K562 (cell line): Measurements from ENCODE around the gene WFIKKN1. TPM values are rescaled to one million over a fixed set of nuclear protein-coding genes. Genes with fewer than 3 reads are reported as not detected.

Source experiments
- ATAC-seq: fragments of 200-7000 bp; cut with Tn5 transposase; 3 replicates; pipeline ENCODE4 v1.9.1; 2020; ENCODE audit warnings: moderate library complexity
- BruUV-seq: library from RNA; stranded (reverse); fragments of 400-500 nt; replicated peaks from 2 replicates; lab custom pipeline; 2021; lab: Mats Ljungman, UMichigan
- CTCF ChIA-PET: fragments of 300-600 bp; formaldehyde crosslinking; extraction: SDS; loops from one replicate; lab custom pipeline; 2021; ENCODE audit warnings: low intra/inter-chr PET ratio; lab: Yijun Ruan, JAX
- POLR2A ChIA-PET: fragments of 300-600, 350-650 bp; sonication (Branson Sonifier 250); formaldehyde crosslinking; extraction: SDS; loops from one replicate; lab custom pipeline; 2021; ENCODE audit warnings: antibody characterized with exemption, inconsistent platforms; lab: Yijun Ruan, JAX
- DNase-seq, 4 experiments: peaks; one replicate each; pipeline versions ENCODE4 v3.0.0 to v3.0.0-alpha.2; 2011 to 2018; ENCODE audit warnings: low spot score in 3 of 4, mixed read lengths in 3 of 4; ENCODE audit errors: extremely low read depth in 1 of 4
- FAIRE-seq: peaks from 2 replicates; lab custom pipeline; 2011; peaks lifted over from hg19 to GRCh38; lab: Jason Lieb, UNC
- H2AFZ ChIP-seq: 2 replicates; pipeline ENCODE4 v1.6.0; 2011; ENCODE audit warnings: low read depth, low read length, control low read depth, inconsistent platforms
- H3K27ac ChIP-seq: fragments of 200-600 bp; 3 replicates; pipeline ENCODE4 v1.8.0; 2011; ENCODE audit warnings: low read depth, mild to moderate bottlenecking, control low read depth, inconsistent platforms, low read length, moderate library complexity, mixed read lengths; ENCODE audit errors: extremely low read depth
- H3K27me3 ChIP-seq, 2 experiments: fragments of 300-600 bp in 1 of 2; 2 replicates in 1 of 2; 3 replicates in 1 of 2; pipeline versions ENCODE4 v1.6.0 to v1.8.0; 2011; ENCODE audit warnings: inconsistent platforms in 2 of 2, low read length in 2 of 2, mild to moderate bottlenecking in 1 of 2, mixed read lengths in 1 of 2, moderate library complexity in 1 of 2; ENCODE audit not compliant: control insufficient read depth in 2 of 2, insufficient read depth in 2 of 2
- H3K36me3 ChIP-seq: fragments of 300-600 bp; 3 replicates; pipeline ENCODE4 v1.8.0; 2011; ENCODE audit warnings: mild to moderate bottlenecking, low read length, inconsistent platforms; ENCODE audit not compliant: control insufficient read depth, insufficient read depth
- H3K4me1 ChIP-seq, 2 experiments: fragments of 200-600 bp in 1 of 2; replicated peaks in 1 of 2; 2 replicates in 1 of 2; 3 replicates in 1 of 2; pipeline versions ENCODE4 v1.5.1 to v1.8.0; 2011; ENCODE audit warnings: inconsistent platforms in 2 of 2, low read length in 2 of 2, mild to moderate bottlenecking in 1 of 2, mixed read lengths in 1 of 2, moderate library complexity in 1 of 2; ENCODE audit not compliant: control insufficient read depth in 2 of 2, insufficient read depth in 2 of 2
- H3K4me2 ChIP-seq: 2 replicates; pipeline ENCODE4 v1.6.1; 2011; ENCODE audit warnings: low read length, control low read depth, inconsistent platforms, mixed read lengths; ENCODE audit not compliant: insufficient read depth
- H3K4me3 ChIP-seq: fragments of 200-600 bp; sonication (generic), shearing (Covaris generic); 2 replicates; pipeline ENCODE4 v1.5.1; 2016; ENCODE audit warnings: control low read depth, inconsistent platforms
- H3K79me2 ChIP-seq: fragments of 200-600 bp; 3 replicates; pipeline ENCODE4 v1.8.0; 2011; ENCODE audit warnings: low read length, inconsistent platforms; ENCODE audit not compliant: control insufficient read depth, insufficient read depth
- H3K9ac ChIP-seq, 2 experiments: 2 replicates each; pipeline versions ENCODE4 v1.6.0 to v1.6.1; 2011; ENCODE audit warnings: low read depth in 2 of 2, low read length in 2 of 2, control low read depth in 1 of 2, inconsistent platforms in 1 of 2, mild to moderate bottlenecking in 1 of 2, mixed read lengths in 1 of 2; ENCODE audit not compliant: insufficient read depth in 1 of 2
- H3K9me1 ChIP-seq: one replicate; pipeline ENCODE4 v1.6.0; 2011; ENCODE audit warnings: inconsistent platforms, mild to moderate bottlenecking, low read length, moderate library complexity; ENCODE audit not compliant: control insufficient read depth, insufficient read depth
- H3K9me3 ChIP-seq: replicated peaks from 2 replicates; pipeline ENCODE4 v1.5.1; 2011; ENCODE audit warnings: low read depth, low read length, inconsistent platforms; ENCODE audit not compliant: control insufficient read depth, insufficient read depth
- H4K20me1 ChIP-seq: replicated peaks from 2 replicates; pipeline ENCODE4 v1.6.1; 2011; ENCODE audit warnings: low read length, inconsistent platforms, mixed read lengths; ENCODE audit not compliant: control insufficient read depth, insufficient read depth
- ESRRB ChIP-seq: fragments of 250-450 bp; sonication (Bioruptor Pico); IDR thresholded peaks from 2 replicates; pipeline ENCODE4 v1.5.0; 2020; ENCODE audit warnings: mild to moderate bottlenecking, moderate library complexity, borderline replicate concordance
- MXI1 ChIP-seq: IDR thresholded peaks from 2 replicates; pipeline ENCODE4 v1.6.1; 2011; ENCODE audit warnings: low read depth, mild to moderate bottlenecking, improper control_type of control experiment, low read length
- XRCC5 ChIP-seq: fragments of 200-400 bp; formaldehyde crosslinking; IDR thresholded peaks from 2 replicates; pipeline ENCODE4 v1.6.1; 2017; ENCODE audit warnings: low read depth, mild to moderate bottlenecking, low read length
- ZNF140 ChIP-seq: fragments of 250-450 bp; sonication (Bioruptor Pico); IDR thresholded peaks from 2 replicates; pipeline ENCODE4 v1.8.0; 2021; ENCODE audit warnings: moderate library complexity, mild to moderate bottlenecking, inconsistent platforms
- WGBS: fragments of 100-300 bp; shearing (Covaris generic); methylation state at CpG from one replicate; pipeline ENCODE4 v1.1.6; 2016; ENCODE audit warnings: low coverage, mixed read lengths; ENCODE audit not compliant: insufficient coverage; ENCODE audit errors: missing lambda C conversion rate; 5-methylcytosine and 5-hydroxymethylcytosine counted together
- in situ Hi-C: fragments of 300-500 bp; cut with MboI; formaldehyde crosslinking; loops from 4 replicates; pipeline ENCODE4 v1.15.0; 2018; ENCODE audit warnings: inconsistent platforms, mixed read lengths
- intact Hi-C: fragments of 100-400 bp; cut with micrococcal nuclease; formaldehyde crosslinking; loops from 2 replicates; pipeline ENCODE4 v1.14.2; 2022
- polyA plus RNA-seq, 8 experiments: library from polyadenylated mRNA; depleted of rRNA in 4 of 8; stranded (reverse) in 5 of 8; unstranded in 3 of 8; fragments of >200 nt; fragmentation: Nextera tagmentation in 2 of 8; fragmentation: Illumina TruSeq in 1 of 8; extraction: Ambion mirVana in 2 of 8; extraction: Trizol in 1 of 8; gene quantifications; 2 replicates each; pipeline versions ENCODE4 v1.2.1 to v1.2.3, GENCODE V29; 2011 to 2014; ENCODE audit warnings: inconsistent platforms in 1 of 8, missing spikeins in 1 of 8
- total RNA-seq, 7 experiments: library from RNA; depleted of rRNA in 6 of 7; stranded (reverse); fragments of >200 nt in 6 of 7; fragmentation: Illumina TruSeq in 2 of 7; extraction: Trizol in 2 of 7; gene quantifications; 2 replicates each; pipeline versions ENCODE4 v1.2.1 to v1.2.3, GENCODE V29; 2011 to 2021; ENCODE audit warnings: low replicate concordance in 1 of 7
- TF ChIP-seq, protein P1 (sequence below), 2 experiments: fragments of 450-650 bp; IDR thresholded peaks; 2 replicates each; pipeline ENCODE4 v1.6.1; 2016; ENCODE audit warnings: mild to moderate bottlenecking in 2 of 2, borderline replicate concordance in 1 of 2, low read depth in 1 of 2, moderate library complexity in 1 of 2
- TF ChIP-seq, protein P2 (sequence below): sonication (generic); formaldehyde crosslinking; IDR thresholded peaks from 2 replicates; pipeline ENCODE4 v1.8.1; 2023; ENCODE audit warnings: mild to moderate bottlenecking, missing genetic modification reagents, moderate library complexity

The WFIKKN1 gene
- total and polyA plus RNA-seq, 9 of the 15 experiments (the other 6 are each of a cell fraction or from before 2014, with no cell fraction given): 0.14 to 1.1 (median 0.50) TPM; not detected in 4

DNA sequence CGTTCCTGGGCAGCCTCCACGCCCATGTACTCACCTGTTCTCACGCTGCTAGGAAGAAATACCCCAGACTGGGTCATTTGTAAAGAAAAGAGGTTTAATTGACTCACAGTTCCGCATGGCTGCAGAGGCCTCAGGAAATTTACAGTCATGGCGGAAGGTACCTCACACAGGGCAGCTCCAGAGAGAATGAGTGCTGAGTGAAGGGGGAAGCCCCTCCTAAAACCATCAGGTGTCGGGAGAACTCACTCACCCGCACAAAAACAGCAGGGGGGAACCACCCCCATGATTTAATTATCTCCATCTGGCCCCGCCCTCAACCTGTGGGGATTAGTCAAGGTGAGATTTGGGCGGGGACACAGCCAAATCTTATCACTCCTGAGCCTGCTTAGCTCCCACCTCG, 22.8 kb upstream of the WFIKKN1 start (continued):
- TF ChIP-seq ESRRB (CRISPR knock-in tag) (no peak), ZNF140 (no peak), XRCC5 (no peak)

DNA sequence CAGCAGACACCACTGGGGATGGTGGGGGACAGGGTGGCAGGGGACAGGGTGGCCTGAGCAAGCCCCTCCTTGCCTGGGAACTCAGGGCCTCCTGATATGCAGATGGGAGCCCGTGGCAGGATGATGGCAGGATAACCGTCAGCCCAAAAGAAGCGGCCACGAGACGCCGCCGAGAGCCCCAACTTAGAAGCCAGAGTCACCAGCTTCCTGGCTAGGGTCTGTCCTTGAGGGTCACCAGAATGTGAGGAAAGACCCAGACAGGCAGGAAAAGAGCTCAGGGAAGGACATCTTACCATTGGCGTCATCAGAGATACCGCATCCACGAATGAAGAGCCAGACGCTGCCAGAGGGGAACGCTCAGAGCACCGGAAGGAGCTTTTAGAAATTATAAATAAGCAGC, 21.5 kb upstream of the WFIKKN1 start:
- no peak overlapping the region for H3K4me2 ChIP-seq
- no peak overlapping the region for H2AFZ ChIP-seq
- H3K79me2 ChIP-seq: peaks cover 30% of the 10 kb centered on the region
- BruUV-seq: no TSS peak
- H3K4me1 ChIP-seq: peaks cover 0 to 26% of the 10 kb centered on the region in 2 experiments; a peak in 2 of 5 replicates
- no peak overlapping the region for H3K4me3 ChIP-seq
- intact Hi-C loops (no loop called here), in situ Hi-C loops (no loop called here)
- peaks cover 7% of the 10 kb centered on the region; the same call in 1 of the 3 replicates for H3K36me3 ChIP-seq
- ChIA-PET CTCF (no interaction called here), POLR2A (interaction anchor here (0.6 to 1.1 kb wide), 3 partner anchors 13 to 16 kb away, joined by 3 to 7 read pairs (median 5); no protein-coding TSS in a partner anchor)
- H4K20me1 ChIP-seq: no peaks in the 10 kb centered on the region
- H3K27ac ChIP-seq: no peak overlapping the region
- peaks cover 4% of the 10 kb centered on the region; the same call in 1 of the 2 replicates for H3K9me3 ChIP-seq
- no peaks in the 10 kb centered on the region for H3K9me1 ChIP-seq
- WGBS: 83% methylated on average over 9 of the region's 13 CpGs
- H3K9ac ChIP-seq: no peak overlapping the region
- no peaks in the 10 kb centered on the region for H3K27me3 ChIP-seq
- FAIRE-seq (no peak), ATAC-seq (no peak), DNase-seq (no peak)
- TF ChIP-seq, protein P1, sequence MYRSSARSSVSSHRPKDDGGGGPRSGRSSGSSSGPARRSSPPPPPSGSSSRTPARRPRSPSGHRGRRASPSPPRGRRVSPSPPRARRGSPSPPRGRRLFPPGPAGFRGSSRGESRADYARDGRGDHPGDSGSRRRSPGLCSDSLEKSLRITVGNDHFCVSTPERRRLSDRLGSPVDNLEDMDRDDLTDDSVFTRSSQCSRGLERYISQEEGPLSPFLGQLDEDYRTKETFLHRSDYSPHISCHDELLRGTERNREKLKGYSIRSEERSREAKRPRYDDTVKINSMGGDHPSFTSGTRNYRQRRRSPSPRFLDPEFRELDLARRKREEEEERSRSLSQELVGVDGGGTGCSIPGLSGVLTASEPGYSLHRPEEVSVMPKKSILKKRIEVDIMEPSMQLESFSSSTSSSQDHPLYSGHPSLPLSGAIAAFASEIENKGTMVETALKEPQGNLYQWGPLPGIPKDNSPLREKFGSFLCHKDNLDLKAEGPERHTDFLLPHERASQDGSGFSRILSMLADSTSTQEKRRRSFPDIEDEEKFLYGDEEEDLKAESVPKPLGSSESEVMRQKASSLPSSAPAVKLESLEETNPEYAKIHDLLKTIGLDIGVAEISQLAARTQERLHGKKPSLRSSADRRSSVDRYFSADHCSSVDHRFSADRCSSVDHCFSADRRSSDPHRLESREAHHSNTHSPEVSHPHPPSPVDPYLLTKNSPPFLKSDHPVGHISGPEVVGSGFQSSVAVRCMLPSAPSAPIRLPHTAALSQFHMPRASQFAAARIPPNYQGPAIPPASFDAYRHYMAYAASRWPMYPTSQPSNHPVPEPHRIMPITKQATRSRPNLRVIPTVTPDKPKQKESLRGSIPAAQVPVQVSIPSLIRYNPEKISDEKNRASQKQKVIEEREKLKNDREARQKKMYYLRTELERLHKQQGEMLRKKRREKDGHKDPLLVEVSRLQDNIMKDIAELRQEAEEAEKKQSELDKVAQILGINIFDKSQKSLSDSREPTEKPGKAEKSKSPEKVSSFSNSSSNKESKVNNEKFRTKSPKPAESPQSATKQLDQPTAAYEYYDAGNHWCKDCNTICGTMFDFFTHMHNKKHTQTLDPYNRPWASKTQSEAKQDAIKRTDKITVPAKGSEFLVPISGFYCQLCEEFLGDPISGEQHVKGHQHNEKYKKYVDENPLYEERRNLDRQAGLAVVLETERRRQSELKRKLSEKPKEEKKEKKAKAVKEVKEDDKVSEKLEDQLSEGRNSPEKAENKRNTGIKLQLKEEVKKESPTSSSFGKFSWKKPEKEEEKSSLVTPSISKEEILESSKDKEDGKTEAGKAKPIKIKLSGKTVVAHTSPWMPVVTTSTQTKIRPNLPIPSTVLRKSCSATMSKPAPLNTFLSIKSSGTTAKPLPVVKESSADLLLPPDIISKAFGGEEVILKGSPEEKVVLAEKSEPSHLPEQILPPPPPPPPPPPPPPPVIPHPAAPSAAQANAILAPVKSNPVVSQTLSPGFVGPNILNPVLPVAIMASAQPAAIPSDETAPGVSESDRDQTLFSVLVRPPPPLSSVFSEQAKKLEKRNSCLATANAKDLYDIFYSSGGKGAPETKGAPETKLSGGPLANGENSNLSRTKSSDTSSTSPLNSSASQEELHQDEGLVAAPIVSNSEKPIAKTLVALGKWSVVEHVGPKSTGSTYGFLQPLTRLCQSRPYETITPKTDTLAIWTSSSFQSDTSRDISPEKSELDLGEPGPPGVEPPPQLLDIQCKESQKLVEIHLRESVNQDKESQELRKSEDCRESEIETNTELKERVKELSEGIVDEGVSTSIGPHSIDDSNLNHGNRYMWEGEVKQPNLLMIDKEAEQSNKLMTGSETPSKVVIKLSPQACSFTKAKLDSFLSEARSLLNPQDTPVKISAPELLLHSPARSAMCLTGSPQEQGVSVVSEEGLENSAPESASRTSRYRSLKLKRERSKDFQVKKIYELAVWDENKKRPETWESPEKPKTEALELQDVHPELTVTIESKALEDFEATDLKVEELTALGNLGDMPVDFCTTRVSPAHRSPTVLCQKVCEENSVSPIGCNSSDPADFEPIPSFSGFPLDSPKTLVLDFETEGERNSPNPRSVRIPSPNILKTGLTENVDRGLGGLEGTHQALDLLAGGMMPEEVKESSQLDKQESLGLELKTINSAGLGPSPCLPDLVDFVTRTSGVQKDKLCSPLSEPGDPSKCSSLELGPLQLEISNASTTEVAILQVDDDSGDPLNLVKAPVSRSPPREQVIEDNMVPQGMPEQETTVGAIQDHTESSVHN (IDR thresholded peaks at IDR 0.05; ENCODE audit: borderline replicate concordance in 1 of 2, low read depth in 1 of 2): no peak
- no peak for TF ChIP-seq MXI1
- TF ChIP-seq, protein P2, sequence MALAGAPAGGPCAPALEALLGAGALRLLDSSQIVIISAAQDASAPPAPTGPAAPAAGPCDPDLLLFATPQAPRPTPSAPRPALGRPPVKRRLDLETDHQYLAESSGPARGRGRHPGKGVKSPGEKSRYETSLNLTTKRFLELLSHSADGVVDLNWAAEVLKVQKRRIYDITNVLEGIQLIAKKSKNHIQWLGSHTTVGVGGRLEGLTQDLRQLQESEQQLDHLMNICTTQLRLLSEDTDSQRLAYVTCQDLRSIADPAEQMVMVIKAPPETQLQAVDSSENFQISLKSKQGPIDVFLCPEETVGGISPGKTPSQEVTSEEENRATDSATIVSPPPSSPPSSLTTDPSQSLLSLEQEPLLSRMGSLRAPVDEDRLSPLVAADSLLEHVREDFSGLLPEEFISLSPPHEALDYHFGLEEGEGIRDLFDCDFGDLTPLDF (CRISPR knock-in tag): no peak
